Measurements from ENCODE around the gene TLCD1. TPM values are rescaled to one million over a fixed set of nuclear protein-coding genes. Genes with fewer than 3 reads are reported as not detected.

Gene TLCD1
- total RNA-seq, 6 experiments from 2014 or later: 8.0 to 14.6 (median 11.3) TPM

DNA sequence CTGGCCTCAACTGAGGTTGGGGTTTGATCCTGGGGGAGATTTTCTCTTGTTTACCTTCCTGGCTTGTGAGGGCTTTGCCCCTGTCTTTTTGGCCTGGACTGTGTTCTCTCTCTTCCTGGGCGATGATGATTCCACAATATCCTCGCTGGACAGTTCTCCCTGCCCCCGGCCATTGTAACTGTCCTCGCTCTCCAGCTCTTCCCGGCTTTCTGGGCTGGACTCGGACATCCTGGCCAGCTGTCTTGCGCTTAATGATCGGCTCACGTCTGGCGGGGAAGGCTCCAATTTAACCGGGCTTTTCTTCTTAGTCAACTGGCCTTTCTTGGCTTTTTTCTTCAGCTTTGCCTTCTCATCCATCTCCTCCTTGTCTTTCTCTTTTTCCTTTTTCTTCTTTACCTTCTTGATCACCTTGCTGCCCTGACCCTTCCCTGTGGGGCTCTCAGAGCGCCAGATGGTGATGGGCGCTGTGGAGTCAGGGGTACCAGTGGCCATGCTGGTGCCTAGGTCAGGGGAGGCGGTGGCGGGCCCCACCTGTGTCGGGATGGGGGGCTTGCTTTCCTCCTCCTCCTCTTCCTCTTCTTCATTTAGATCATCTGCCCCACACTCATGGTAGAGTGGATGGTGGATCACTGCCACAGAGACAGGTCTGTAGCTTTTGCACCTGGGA lies 22.3 kb downstream of the TLCD1 start:
- TF ChIP-seq, protein P1, sequence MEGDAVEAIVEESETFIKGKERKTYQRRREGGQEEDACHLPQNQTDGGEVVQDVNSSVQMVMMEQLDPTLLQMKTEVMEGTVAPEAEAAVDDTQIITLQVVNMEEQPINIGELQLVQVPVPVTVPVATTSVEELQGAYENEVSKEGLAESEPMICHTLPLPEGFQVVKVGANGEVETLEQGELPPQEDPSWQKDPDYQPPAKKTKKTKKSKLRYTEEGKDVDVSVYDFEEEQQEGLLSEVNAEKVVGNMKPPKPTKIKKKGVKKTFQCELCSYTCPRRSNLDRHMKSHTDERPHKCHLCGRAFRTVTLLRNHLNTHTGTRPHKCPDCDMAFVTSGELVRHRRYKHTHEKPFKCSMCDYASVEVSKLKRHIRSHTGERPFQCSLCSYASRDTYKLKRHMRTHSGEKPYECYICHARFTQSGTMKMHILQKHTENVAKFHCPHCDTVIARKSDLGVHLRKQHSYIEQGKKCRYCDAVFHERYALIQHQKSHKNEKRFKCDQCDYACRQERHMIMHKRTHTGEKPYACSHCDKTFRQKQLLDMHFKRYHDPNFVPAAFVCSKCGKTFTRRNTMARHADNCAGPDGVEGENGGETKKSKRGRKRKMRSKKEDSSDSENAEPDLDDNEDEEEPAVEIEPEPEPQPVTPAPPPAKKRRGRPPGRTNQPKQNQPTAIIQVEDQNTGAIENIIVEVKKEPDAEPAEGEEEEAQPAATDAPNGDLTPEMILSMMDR (IDR thresholded peaks at IDR 0.05): no peak
- no peak overlapping the region for H3K4me3 Mint-ChIP-seq
- DNase-seq: no peak
- H3K27me3 Mint-ChIP-seq (ENCODE audit: insufficient read depth): no peaks in the 10 kb centered on the region; the same call in 1 of the 2 replicates
- H3K27ac Mint-ChIP-seq: no peak overlapping the region
- H3K9me3 Mint-ChIP-seq: no peaks in the 10 kb centered on the region
- peaks cover 22% of the 10 kb centered on the region for H3K36me3 Mint-ChIP-seq (ENCODE audit: low read depth)
- H3K4me1 Mint-ChIP-seq (ENCODE audit: low read depth): no peaks in the 10 kb centered on the region

DNA sequence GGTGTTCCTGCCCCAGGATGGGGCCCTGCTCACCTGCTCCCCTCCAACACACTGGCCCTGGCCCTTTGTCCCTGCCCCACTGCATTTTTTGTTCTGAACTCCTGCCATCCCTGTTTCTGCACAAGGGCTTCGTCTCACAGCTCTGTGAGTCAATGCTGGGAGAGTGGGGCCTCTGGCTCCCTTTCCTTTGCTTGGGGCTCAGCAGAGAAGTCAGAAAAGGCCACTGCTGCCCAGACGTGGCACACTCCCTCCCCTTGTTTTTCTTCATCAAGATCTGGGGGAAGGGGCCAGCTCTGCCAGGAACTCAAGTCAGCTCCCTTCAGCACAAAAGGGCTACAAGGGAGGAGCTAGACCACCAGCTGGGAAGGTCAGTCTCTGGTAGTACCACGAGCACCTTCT lies 23.3 kb downstream of the TLCD1 start:
- no peaks in the 10 kb centered on the region; the same call in 1 of the 2 replicates for H3K27me3 Mint-ChIP-seq (ENCODE audit: insufficient read depth)
- no peak overlapping the region for H3K27ac Mint-ChIP-seq
- no peaks in the 10 kb centered on the region for H3K9me3 Mint-ChIP-seq
- peaks cover 22% of the 10 kb centered on the region for H3K36me3 Mint-ChIP-seq (ENCODE audit: low read depth)
- TF ChIP-seq, protein P1 (IDR thresholded peaks at IDR 0.05): no peak
- no peak for DNase-seq
- H3K4me1 Mint-ChIP-seq (ENCODE audit: low read depth): no peaks in the 10 kb centered on the region
- no peak overlapping the region for H3K4me3 Mint-ChIP-seq

DNA sequence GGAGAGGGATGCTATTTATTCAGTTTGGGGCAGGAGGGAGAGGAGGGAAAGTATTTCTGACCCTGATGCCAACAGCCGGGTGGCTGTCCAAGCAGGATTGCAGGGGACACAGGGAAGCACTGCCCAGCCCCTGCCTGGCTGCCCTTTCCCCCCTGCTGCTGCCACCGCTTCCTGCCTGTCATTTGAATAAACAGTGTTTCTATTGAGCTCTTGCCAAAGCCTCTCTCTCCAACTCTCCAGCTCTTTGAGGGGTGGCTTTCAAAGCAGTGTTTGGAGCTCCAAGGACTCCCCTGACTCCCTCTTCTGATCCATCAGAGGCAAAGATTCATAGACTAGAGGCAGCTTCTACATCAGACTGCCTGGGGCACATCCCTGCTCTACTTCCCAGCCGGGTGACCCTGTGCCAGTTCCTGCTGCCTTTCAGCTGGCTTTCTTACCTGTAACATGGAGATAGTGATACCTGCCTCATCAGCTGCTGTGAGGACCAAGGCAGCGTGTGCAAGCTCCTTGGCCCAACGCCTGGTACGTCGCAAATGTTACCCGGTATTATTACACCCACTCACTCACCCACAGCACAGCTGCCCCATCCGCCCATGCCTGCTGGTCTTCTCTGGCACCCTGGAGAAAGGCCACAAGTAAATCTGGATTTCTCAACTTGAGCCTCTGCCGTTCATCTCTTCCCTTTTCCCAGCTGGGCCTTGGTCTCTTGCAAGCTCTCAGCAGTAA lies 23.8 kb downstream of the TLCD1 start:
- no peak for DNase-seq
- peaks cover 26% of the 10 kb centered on the region for H3K36me3 Mint-ChIP-seq (ENCODE audit: low read depth)

DNA sequence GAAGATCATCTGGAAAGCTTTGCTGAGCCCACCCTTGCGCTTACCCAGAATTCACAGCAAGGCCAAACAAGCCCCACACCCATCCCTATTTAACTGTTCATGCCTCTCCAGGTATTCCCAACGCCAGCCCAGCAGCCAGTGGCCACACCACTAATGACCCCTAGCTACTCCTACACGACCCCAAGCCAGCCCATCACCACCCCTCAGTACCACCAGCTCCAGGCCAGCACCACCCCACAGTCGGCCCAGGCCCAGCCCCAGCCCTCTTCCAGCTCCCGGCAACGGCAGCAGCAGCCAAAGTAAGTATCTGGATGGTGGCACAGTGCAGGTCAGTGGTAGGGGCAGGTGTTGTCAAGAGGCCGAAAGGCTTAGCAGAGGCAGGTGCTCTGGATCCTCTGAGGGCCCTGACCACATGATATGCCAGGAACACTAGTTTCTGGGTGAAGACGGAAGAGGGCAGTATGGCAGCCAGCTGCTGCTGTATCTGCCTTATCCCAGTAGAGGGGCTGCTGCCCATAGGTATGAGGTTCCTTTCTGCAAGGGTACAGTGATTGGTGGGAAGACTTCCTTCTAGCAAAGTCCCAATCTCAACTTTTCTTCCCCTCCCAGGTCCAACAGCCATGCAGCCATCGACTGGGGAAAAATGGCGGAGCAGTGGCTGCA lies 25.1 kb downstream of the TLCD1 start:
- Mint-ChIP-seq H3K27ac (no peak overlapping the region), H3K4me1 (ENCODE audit: low read depth) (no peaks in the 10 kb centered on the region), H3K36me3 (ENCODE audit: low read depth) (peaks cover 26% of the 10 kb centered on the region), H3K27me3 (ENCODE audit: insufficient read depth) (no peaks in the 10 kb centered on the region; the same call in 1 of the 2 replicates), H3K9me3 (no peaks in the 10 kb centered on the region), H3K4me3 (no peak overlapping the region)
- TF ChIP-seq, protein P1 (IDR thresholded peaks at IDR 0.05): no peak
- DNase-seq: no peak

More for the DNA sequence above, 23.8 kb downstream of the TLCD1 start:
- no peak overlapping the region; the same call in 1 of the 2 replicates for H3K27ac Mint-ChIP-seq
- H3K9me3 Mint-ChIP-seq: no peaks in the 10 kb centered on the region
- H3K4me3 Mint-ChIP-seq: no peak overlapping the region
- H3K4me1 Mint-ChIP-seq (ENCODE audit: low read depth): no peaks in the 10 kb centered on the region
- no peaks in the 10 kb centered on the region; the same call in 1 of the 2 replicates for H3K27me3 Mint-ChIP-seq (ENCODE audit: insufficient read depth)
- TF ChIP-seq, protein P1 (IDR thresholded peaks at IDR 0.05): no peak

DNA sequence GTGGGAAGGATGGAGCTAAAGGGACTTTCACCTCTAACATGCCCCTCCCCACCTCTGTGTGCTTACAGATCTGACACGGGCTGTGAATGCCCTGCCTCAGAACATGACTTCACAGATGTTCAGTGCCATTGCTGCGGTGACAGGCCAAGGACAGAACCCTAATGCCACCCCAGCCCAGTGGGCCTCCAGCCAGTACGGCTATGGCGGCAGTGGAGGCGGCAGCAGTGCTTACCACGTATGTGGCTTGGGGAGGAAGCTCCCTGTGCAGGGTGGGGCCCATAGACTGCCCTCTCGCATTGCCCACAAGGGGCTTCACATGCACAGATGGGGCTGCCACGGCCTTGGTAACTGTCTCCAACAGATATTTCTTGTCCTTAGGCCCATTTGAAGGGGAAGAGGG lies 25.8 kb downstream of the TLCD1 start:
- no peaks in the 10 kb centered on the region for H3K4me1 Mint-ChIP-seq (ENCODE audit: low read depth)
- no peaks in the 10 kb centered on the region for H3K9me3 Mint-ChIP-seq
- H3K27ac Mint-ChIP-seq: no peak overlapping the region
- H3K4me3 Mint-ChIP-seq: no peak overlapping the region
- DNase-seq: no peak
- TF ChIP-seq, protein P1 (IDR thresholded peaks at IDR 0.05): no peak
- H3K27me3 Mint-ChIP-seq (ENCODE audit: insufficient read depth): no peaks in the 10 kb centered on the region; the same call in 1 of the 2 replicates
- H3K36me3 Mint-ChIP-seq (ENCODE audit: low read depth): peaks cover 26% of the 10 kb centered on the region
